Astrocyte (in vitro differentiated cells and primary cell): ENCODE results near the gene PLA2G3. TPM values are rescaled to one million over a fixed set of nuclear protein-coding genes. Genes with fewer than 3 reads are reported as not detected.

Experiments used
- DNase-seq: peaks from one replicate; pipeline ENCODE4 v3.0.0-alpha.2; 2010; ENCODE audit warnings: low read depth
- FAIRE-seq: peaks from 2 replicates; lab custom pipeline; 2011; peaks lifted over from hg19 to GRCh38; lab: Jason Lieb, UNC
- H2AFZ ChIP-seq: 2 replicates; pipeline ENCODE4 v1.6.0; 2012; ENCODE audit warnings: low read depth, low read length, inconsistent platforms
- H3K27ac ChIP-seq: 2 replicates; pipeline ENCODE4 v1.5.1; 2011; ENCODE audit warnings: low read depth, low read length, inconsistent platforms
- H3K27me3 ChIP-seq: 2 replicates; pipeline ENCODE4 v1.6.0; 2011; ENCODE audit warnings: low read length, inconsistent platforms; ENCODE audit not compliant: insufficient read depth
- H3K36me3 ChIP-seq: 2 replicates; pipeline ENCODE4 v1.5.1; 2011; ENCODE audit warnings: low read length, inconsistent platforms; ENCODE audit not compliant: insufficient read depth
- H3K4me1 ChIP-seq: 2 replicates; pipeline ENCODE4 v1.5.1; 2011; ENCODE audit warnings: low read length, inconsistent platforms; ENCODE audit not compliant: insufficient read depth
- H3K4me2 ChIP-seq: 2 replicates; pipeline ENCODE4 v1.6.0; 2012; ENCODE audit warnings: low read length, inconsistent platforms
- H3K4me3 ChIP-seq: 2 replicates; pipeline ENCODE4 v1.5.1; 2011; ENCODE audit warnings: low read depth, mild to moderate bottlenecking, low read length, inconsistent platforms; ENCODE audit not compliant: insufficient read depth
- H3K79me2 ChIP-seq: 2 replicates; pipeline ENCODE4 v1.6.0; 2012; ENCODE audit warnings: mild to moderate bottlenecking, low read length, inconsistent platforms; ENCODE audit not compliant: insufficient read depth
- H3K9ac ChIP-seq: 2 replicates; pipeline ENCODE4 v1.6.0; 2012; ENCODE audit warnings: mild to moderate bottlenecking, low read length, inconsistent platforms
- H3K9me3 ChIP-seq: 2 replicates; pipeline ENCODE4 v1.5.1; 2012; ENCODE audit warnings: low read depth, mild to moderate bottlenecking, low read length, inconsistent platforms; ENCODE audit not compliant: insufficient read depth
- H4K20me1 ChIP-seq: 2 replicates; pipeline ENCODE4 v1.6.0; 2012; ENCODE audit warnings: low read length, inconsistent platforms; ENCODE audit not compliant: insufficient read depth
- H3K27ac Mint-ChIP-seq: one replicate; pipeline ENCODE4 v1.8.0; 2021; ENCODE audit warnings: mild to moderate bottlenecking, mixed read lengths; ENCODE audit not compliant: unreplicated experiment
- H3K27me3 Mint-ChIP-seq: one replicate; pipeline ENCODE4 v1.8.0; 2021; ENCODE audit warnings: low read depth, mixed read lengths; ENCODE audit not compliant: unreplicated experiment
- H3K36me3 Mint-ChIP-seq: one replicate; pipeline ENCODE4 v1.8.0; 2021; ENCODE audit warnings: low read depth, mixed read lengths; ENCODE audit not compliant: unreplicated experiment
- H3K4me1 Mint-ChIP-seq: one replicate; pipeline ENCODE4 v1.8.0; 2021; ENCODE audit warnings: low read depth, mixed read lengths; ENCODE audit not compliant: unreplicated experiment
- H3K4me3 Mint-ChIP-seq: one replicate; pipeline ENCODE4 v1.8.0; 2021; ENCODE audit warnings: mild to moderate bottlenecking, moderate library complexity, mixed read lengths; ENCODE audit not compliant: unreplicated experiment
- H3K9me3 Mint-ChIP-seq: one replicate; pipeline ENCODE4 v1.8.0; 2021; ENCODE audit warnings: mild to moderate bottlenecking, mixed read lengths; ENCODE audit not compliant: unreplicated experiment
- CTCF ChIP-seq: IDR thresholded peaks from 2 replicates; pipeline ENCODE4 v1.5.1; 2011; ENCODE audit warnings: low read depth, mild to moderate bottlenecking, inconsistent platforms, low read length, moderate library complexity; ENCODE audit not compliant: insufficient read depth
- EZH2 ChIP-seq: IDR thresholded peaks from 2 replicates; pipeline ENCODE4 v1.6.1; 2012; ENCODE audit warnings: mild to moderate bottlenecking, low read length, inconsistent platforms; ENCODE audit not compliant: insufficient read depth
- total RNA-seq: library from RNA; stranded (reverse); gene quantifications from 2 replicates; pipeline ENCODE4 v1.2.1, GENCODE V29; 2021

PLA2G3 gene
- total RNA-seq, 1 donor from 2014 or later, result not detected

- no peak for TF ChIP-seq CTCF
- no peak for TF ChIP-seq EZH2
- H3K27ac ChIP-seq, result no peak overlapping the region
- peaks cover 7% of the 10 kb centered on the region for H3K4me1 ChIP-seq
- no peaks in the 10 kb centered on the region for H3K4me1 Mint-ChIP-seq
- H3K27ac Mint-ChIP-seq, result no peak overlapping the region
- H3K9me3 ChIP-seq, result no peaks in the 10 kb centered on the region
- peak overlapping the region; percentile 15 for H3K9ac ChIP-seq
- no peaks in the 10 kb centered on the region for H3K79me2 ChIP-seq
- no peak overlapping the region for H3K4me3 ChIP-seq
- H3K27me3 ChIP-seq, result no peaks in the 10 kb centered on the region
- peaks cover 19% of the 10 kb centered on the region for H3K9me3 Mint-ChIP-seq
- peak overlapping the region; percentile 76 for H2AFZ ChIP-seq
- H3K36me3 Mint-ChIP-seq, result no peaks in the 10 kb centered on the region
- H3K4me2 ChIP-seq, result peak overlapping the region; percentile 17
- H4K20me1 ChIP-seq, result no peaks in the 10 kb centered on the region
- no peaks in the 10 kb centered on the region for H3K36me3 ChIP-seq
- DNase-seq (peak; percentile 14), FAIRE-seq (no peak)
- H3K4me3 Mint-ChIP-seq, result no peak overlapping the region
- peaks cover 7% of the 10 kb centered on the region for H3K27me3 Mint-ChIP-seq
Measured at GRCh38 chr22:31148488-31148887, 8.2 kb upstream of the PLA2G3 start.

GRCh38 chr22:31144223-31144622 is 3.9 kb upstream of the PLA2G3 start:
- FAIRE-seq (peak; percentile 20), DNase-seq (peak; percentile 15)
- no peaks in the 10 kb centered on the region for H3K79me2 ChIP-seq
- Mint-ChIP-seq H3K27me3 (peaks cover 30% of the 10 kb centered on the region), H3K36me3 (no peaks in the 10 kb centered on the region), H3K27ac (no peak overlapping the region), H3K4me3 (no peak overlapping the region), H3K4me1 (no peaks in the 10 kb centered on the region), H3K9me3 (peaks cover 20% of the 10 kb centered on the region)
- H3K27me3 ChIP-seq, result peaks cover 2% of the 10 kb centered on the region
- no peaks in the 10 kb centered on the region for H3K9me3 ChIP-seq
- H4K20me1 ChIP-seq, result no peaks in the 10 kb centered on the region
- no peaks in the 10 kb centered on the region for H3K36me3 ChIP-seq
- H3K27ac ChIP-seq, result no peak overlapping the region
- H3K4me1 ChIP-seq, result peaks cover 10% of the 10 kb centered on the region
- H3K4me2 ChIP-seq, result no peak overlapping the region
- no peak overlapping the region for H3K4me3 ChIP-seq
- no peak overlapping the region for H3K9ac ChIP-seq
- H2AFZ ChIP-seq, result no peak overlapping the region
- TF ChIP-seq CTCF (no peak), EZH2 (no peak)

- H3K4me3 Mint-ChIP-seq, result no peak overlapping the region
- no peak overlapping the region for H3K27ac Mint-ChIP-seq
- no peak for TF ChIP-seq EZH2
- TF ChIP-seq CTCF, result no peak
- no peak overlapping the region for H3K27ac ChIP-seq
- H3K27me3 ChIP-seq, result peaks cover 7% of the 10 kb centered on the region
- FAIRE-seq (no peak), DNase-seq (no peak)
- H3K79me2 ChIP-seq, result no peaks in the 10 kb centered on the region
- H3K4me1 ChIP-seq, result peaks cover 6% of the 10 kb centered on the region
- no peaks in the 10 kb centered on the region for H3K36me3 Mint-ChIP-seq
- H3K9ac ChIP-seq, result no peak overlapping the region
- H3K9me3 Mint-ChIP-seq, result peaks cover 20% of the 10 kb centered on the region
- no peaks in the 10 kb centered on the region for H3K9me3 ChIP-seq
- H4K20me1 ChIP-seq, result no peaks in the 10 kb centered on the region
- no peaks in the 10 kb centered on the region for H3K36me3 ChIP-seq
- H3K4me1 Mint-ChIP-seq, result no peaks in the 10 kb centered on the region
- no peak overlapping the region for H3K4me3 ChIP-seq
- no peak overlapping the region for H3K4me2 ChIP-seq
- no peak overlapping the region for H2AFZ ChIP-seq
- H3K27me3 Mint-ChIP-seq, result peaks cover 33% of the 10 kb centered on the region
Measured at GRCh38 chr22:31143537-31143936, 3.2 kb upstream of the PLA2G3 start.
